GM04503 (cell line): ENCODE data around the gene GRID1.
"Not testable (repeated sequence)": the region's sequence is repeated elsewhere in the genome, so short reads cannot be mapped to it uniquely, and the experiment has no call there.

Experiments used
- DNase-seq: peaks from one replicate; pipeline ENCODE4 v3.0.0-alpha.2; 2012; ENCODE audit warnings: low read depth

GRID1 gene

GRCh38 chr10:86391986-86392722, 25.6 kb upstream of the GRID1 start:
- no peak for DNase-seq

DNA sequence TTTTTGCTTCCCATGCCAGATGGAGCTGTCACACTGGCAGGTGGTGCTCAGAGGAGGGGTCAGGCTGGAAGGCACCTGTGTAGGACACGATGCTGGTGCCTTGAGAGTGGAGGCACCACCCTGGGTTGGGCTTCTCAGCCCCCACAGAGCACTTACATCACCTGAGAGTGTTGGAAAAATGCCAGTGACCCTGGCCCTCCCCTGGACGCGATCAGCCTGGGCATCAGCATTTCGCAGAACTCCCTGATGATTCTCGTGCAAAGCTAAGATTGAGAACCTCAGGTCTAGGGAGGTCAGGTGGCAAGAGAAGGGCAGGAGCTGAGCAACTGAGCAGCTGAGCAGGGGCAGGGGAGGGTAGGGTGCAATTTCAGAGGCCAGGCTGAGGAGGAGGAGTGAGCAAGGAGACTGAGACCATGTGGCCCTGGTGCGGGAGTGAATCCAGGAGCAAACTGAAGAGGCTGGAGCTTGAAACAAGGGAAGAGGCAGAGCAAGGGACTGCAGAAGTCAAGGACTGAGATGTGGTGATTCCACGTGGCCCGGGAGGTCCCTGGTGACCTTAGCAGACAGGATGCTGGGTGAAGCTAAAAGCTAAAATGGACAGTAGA, 24.7 kb upstream of the GRID1 start:
- DNase-seq: no peak

- no peak for DNase-seq
These were observed 23.9 kb upstream of the GRID1 start for GRCh38 chr10:86390337-86391120.

GRCh38 chr10:86389441-86390193, 23.0 kb upstream of the GRID1 start:
- DNase-seq: no peak

DNA sequence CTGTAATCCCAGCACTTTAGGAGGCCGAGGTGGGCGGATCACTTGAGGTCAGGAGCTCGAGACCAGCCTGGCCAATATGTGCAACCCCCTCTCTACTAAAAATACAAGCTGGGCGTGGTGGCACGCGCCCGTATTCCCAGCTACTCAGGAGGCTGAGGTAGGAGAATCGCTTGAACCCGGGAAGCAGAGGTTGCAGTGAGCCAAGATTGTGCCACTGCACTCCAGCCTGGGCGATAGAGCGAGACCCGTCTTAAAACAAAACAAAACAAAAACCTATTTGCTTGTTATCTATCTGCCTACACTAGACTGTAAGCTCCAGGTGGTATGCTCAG, 22.5 kb upstream of the GRID1 start:
- DNase-seq: not testable (repeated sequence)

GRCh38 chr10:86388119-86388704, 21.6 kb upstream of the GRID1 start:
- no peak for DNase-seq

DNA sequence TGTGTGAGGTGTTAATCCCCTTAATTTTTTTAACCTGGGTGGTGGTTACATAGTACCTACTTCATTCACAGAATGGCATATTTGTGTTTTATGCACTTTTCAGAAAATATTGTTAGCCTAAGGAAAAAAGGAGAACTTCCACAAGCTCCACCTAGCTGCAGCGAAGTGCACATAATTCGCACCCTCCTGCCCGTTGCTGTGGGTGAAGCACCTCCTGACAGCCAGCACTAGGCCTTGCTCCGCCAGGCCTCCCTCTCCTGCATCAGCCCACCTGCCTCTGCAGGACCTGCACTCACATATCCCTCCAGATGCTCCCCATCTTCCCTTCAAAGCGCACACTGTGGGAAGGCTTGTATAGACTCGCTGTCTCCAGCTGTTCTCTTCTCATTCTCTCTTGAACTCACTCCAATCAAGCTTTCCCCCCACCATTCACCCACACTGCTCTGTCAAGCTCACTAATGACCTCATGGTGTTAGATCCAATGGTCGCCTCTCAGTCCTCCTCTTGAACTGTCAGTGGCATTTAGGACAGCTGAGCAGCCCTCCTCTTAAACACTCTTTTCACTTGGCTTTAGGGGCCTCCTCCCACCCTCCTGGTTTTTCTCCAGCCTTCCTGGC, 20.7 kb upstream of the GRID1 start:
- no peak for DNase-seq

DNA sequence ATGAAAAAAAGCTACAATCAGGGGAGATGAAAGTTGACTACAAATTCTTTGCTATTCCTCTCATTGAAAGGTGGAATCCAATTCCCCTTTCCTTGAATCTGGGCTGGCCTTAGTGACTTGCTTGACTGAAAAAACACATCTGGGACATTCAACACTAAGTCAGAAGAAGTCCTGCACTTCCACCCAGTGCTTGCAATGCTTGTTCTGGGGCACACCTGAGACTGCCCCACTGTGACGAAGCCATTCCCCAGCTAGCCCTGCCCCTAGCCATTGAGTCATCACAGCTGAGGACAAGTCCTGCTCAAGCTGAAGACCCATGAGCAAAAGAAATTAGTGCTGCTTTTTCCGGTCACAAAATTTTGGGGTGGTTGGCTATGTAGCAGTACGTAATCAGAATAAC, 19.2 kb upstream of the GRID1 start:
- no peak for DNase-seq

DNA sequence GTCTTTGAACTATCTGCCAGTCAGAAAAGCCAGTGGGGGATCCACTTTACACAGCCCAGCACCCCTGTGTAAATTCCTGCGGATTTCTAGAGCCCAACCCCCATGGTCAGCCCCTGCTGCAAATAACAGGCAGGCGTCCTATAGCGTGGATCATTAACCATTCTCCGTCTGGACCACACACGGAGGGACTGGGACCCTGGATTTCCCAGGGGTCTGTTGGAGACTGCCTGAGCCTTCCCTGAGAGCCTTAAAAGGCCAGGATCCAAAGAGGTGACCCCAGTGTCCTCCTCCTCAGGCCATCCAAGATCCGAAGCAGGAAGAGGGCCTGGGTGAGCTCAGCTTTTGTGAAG, 11.2 kb upstream of the GRID1 start:
- no peak for DNase-seq

- no peak for DNase-seq
These were observed 10.5 kb upstream of the GRID1 start for GRCh38 chr10:86376852-86377796.

DNA sequence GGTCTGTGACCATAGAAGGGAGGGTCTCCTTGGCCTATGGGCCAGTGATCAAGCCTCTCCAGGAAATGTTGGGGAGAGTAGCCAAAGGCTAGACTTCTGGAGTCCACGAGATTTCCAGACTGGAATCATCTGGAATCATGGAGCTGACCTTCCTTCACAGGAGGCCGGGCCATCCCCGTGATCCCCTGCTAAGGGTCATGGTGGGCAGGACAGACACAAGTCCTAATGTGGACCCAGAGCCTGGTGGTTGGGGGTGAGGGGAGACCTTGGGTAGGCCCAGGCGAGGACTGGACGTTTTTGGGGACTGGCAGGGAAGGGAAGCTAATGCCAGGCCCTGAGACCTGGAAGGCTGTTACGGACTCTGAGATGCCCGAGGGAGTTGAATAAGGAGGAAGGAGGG, 9.8 kb upstream of the GRID1 start:
- DNase-seq: no peak

GRCh38 chr10:86375204-86375603, 8.6 kb upstream of the GRID1 start:
- DNase-seq: no peak

DNA sequence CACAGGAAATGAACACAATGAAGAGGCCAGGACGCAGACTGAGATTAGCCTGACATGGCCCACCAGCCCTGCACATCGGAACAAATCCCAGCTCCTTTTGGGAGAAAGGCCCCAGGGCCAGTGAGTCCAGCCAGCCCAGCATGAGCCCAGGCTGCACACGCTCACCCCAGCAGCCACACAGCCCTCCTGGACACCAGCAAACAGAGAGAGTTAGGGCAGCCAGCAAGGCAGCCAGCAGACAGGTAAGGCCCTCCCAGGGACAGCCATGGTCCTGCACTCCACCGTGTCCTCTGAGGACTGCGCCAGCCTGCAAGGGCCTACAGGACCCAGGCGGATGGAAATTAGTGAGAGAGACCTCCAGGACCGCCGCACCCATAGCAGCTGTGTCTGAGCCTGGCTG, 8.1 kb upstream of the GRID1 start:
- DNase-seq: no peak

DNA sequence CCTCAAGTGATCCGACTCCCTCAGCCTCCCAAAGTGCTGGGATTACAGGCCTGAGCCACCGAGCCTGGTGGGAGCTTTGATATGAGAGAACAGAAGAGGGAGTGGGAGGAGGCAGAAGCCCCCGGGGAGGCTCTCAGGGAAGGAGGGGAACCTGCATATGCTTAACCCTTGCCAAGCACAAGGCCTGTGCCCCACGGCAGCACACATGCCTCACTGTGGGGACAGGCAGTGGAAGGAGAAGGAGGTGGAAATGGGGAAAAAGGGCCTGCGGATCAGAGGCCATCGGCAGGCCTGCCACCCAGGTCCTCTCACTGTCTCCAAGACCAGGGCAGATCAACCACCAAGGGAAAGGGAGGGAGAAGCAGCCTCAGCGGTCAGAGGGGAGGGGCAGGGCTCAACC, 7.2 kb upstream of the GRID1 start:
- DNase-seq: no peak

DNA sequence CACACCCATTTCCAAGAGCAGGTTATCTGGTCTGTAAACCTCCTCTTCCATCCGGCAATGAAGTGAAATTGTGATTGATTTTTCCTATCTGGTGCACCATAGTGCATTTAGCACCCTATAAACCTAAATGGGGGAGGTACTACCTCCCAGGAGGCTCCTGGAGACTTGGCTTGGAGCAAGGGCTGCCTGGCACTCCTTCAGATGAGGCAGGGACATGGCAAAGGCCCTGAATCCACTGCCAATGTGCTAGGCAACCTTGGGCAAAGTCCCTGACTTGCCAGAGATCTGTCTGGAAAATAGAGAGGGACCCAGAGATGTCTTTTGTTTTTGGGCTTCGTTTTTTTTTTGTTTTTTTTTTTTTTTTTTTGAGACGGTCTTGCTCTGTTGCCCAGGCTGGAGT, 6.7 kb upstream of the GRID1 start:
- DNase-seq: no peak

- no peak for DNase-seq
These were observed 6.2 kb upstream of the GRID1 start for GRCh38 chr10:86372784-86373239.

DNA sequence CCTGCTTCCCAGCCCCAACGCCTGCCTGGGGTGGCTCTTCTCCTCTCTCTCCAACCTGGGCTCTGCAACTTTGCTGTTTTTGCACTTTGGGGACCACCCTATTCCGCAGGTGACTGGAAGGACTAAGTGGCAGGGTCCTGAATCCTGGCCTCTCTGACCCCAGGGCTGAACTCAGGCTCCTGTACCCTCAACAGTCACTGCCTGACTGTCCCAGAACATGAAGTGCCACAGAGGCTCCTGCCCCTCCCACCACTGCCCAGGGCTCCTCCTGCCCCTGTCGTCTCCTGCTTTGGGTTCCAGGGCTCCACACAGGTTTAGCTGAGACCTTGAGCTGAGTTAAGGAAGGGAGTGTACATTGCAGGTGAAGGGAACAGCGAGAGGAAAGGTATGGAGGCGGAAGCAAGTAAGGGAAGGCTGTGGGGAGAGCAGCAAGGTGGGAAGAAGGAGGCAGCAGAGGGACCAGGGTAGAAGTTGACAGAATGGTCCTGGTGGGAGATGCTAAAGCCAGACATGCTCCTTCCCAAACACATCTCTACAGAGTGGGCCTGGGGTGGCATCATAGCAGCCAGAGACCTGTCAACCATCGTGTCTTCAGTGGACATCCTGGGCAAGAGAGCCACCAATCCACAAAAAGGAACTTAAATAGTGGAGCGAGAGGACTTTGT, 5.7 kb upstream of the GRID1 start:
- DNase-seq: no peak

GRCh38 chr10:86371691-86372090, 5.1 kb upstream of the GRID1 start:
- DNase-seq: no peak

DNA sequence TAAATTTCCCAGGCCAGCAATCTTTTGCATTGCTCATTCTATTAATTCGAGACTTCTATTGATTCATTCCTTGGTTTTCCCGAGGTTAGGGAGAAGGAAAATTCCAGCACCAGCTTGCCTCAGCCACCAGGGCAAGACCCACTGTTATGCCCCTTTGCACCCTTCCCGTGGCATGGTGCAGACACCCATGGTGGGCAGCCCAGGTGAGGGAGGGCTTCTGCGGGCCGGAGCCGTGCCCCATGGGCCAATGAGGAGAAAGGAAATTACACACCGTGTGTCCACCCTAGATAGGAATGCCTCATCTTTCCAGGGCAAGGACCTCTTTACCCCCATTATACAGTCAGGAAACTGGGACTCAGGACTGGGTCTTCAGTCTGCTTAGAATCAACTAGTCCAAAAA, 4.5 kb upstream of the GRID1 start:
- no peak for DNase-seq

DNA sequence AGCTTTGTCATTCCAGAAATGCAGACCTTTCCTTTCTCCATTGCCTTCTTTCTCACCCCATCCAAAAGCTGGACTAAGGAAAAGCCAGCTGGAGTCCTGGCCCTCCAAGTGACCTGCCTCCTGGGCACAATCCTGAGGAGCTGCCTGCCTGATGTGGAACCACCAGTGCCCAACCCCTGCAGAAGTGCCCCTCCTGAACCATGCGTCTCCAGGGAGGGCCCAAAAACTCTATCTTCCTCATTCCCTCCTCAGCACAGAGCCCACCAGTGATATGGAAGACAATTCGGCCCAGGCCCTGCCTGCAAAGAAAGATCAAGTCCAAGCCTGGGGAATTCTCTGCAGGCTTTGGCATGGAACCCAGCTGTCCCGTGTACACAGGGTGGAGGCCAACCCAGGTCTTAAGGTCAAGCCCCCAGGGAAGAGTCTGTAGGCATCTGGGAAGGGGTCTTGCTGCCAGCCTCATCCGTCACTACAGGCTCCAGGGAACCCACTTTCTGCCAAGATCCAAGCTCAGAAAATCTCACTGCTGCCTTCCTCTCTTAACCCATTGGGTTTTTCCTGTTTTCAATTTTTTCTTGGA, 3.5 kb upstream of the GRID1 start:
- no peak for DNase-seq
